Right cardiac atrium (tissue), 5 donors: Measurements from ENCODE around the gene NDRG3. TPM values are rescaled to one million over a fixed set of nuclear protein-coding genes. Genes with fewer than 3 reads are reported as not detected.

Source experiments
- ATAC-seq, 2 donors: fragments of 200-7000 bp; cut with Tn5 transposase; one replicate each; pipeline versions ENCODE4 v1.8.0 to v1.9.1; 2020; ENCODE audit warnings: moderate library complexity in 2 of 2, mild to moderate bottlenecking in 1 of 2
- DNase-seq, 3 donors: peaks; one replicate each; pipeline ENCODE4 v3.0.0-alpha.2; 2020
- H3K27ac ChIP-seq: one replicate; pipeline ENCODE4 v1.5.1; 2013; ENCODE audit warnings: mild to moderate bottlenecking, low read length, control low read depth, moderate library complexity
- H3K27me3 ChIP-seq: one replicate; pipeline ENCODE4 v1.6.1; 2013; ENCODE audit not compliant: control insufficient read depth, insufficient read depth
- H3K4me1 ChIP-seq: one replicate; pipeline ENCODE4 v1.6.1; 2013; ENCODE audit warnings: low read length; ENCODE audit not compliant: control insufficient read depth, insufficient read depth
- H3K4me3 ChIP-seq: one replicate; pipeline ENCODE4 v1.5.1; 2013; ENCODE audit warnings: low read length, control low read depth
- H3K9me3 ChIP-seq: one replicate; pipeline ENCODE4 v1.6.1; 2013; ENCODE audit warnings: low read length; ENCODE audit not compliant: control insufficient read depth
- WGBS: extraction: QIAGEN DNeasy Blood & Tissue Kit; methylation state at CpG from one replicate; pipeline ENCODE4 v1.1.7; 2013; 5-methylcytosine and 5-hydroxymethylcytosine counted together
- intact Hi-C, 4 donors: fragments of 100-400 bp; cut with DNase I; formaldehyde crosslinking; loops; one replicate each; pipeline versions ENCODE4 v1.11.0 to v1.14.0; 2022 to 2023
- polyA plus RNA-seq: library from polyadenylated mRNA; stranded (reverse); fragments of 200-250 nt; gene quantifications from one replicate; pipeline ENCODE4 v1.2.3, GENCODE V29; 2013
- total RNA-seq, 4 donors: library from RNA; stranded (reverse); fragmentation: NEBNext Ultra II Directional; extraction: Animal tissue kit (Norgen Biotek cat#: 25700); gene quantifications; one replicate each; pipeline ENCODE4 v1.2.1, GENCODE V29; 2021
- donor health status: healthy with polysubstance abuse.
- donor health status: DM: no; HTN: yes; CAD: no.
- donor health status: DM: no; HTN: no; CAD: no.
- donor health status: DM: no; HTN: yes; CAD: no; lungs with severe emphysema.
- donor health status: DM: yes; HTN: yes; CAD: no.

NDRG3 gene
- total and polyA plus RNA-seq, 5 donors, result 25.5 to 40.7 (median 31.0) TPM

- WGBS, result 71% methylated on average over 6 of the region's 6 CpGs
- H3K27ac ChIP-seq, result no peak overlapping the region
- H3K4me1 ChIP-seq, result peaks cover 3% of the 10 kb centered on the region
- ATAC-seq (no peak), DNase-seq (no peak)
- H3K4me3 ChIP-seq, result no peak overlapping the region
- no peaks in the 10 kb centered on the region for H3K27me3 ChIP-seq
- no peaks in the 10 kb centered on the region for H3K9me3 ChIP-seq
- intact Hi-C loops, result no loop called here
Observed at GRCh38 chr20:36779656-36780025, 33.8 kb upstream of the NDRG3 start.

GRCh38 chr20:36778831-36779655 lies 33.2 kb upstream of the NDRG3 start:
- Histone ChIP-seq H3K27me3 (no peaks in the 10 kb centered on the region), H3K4me1 (peaks cover 3% of the 10 kb centered on the region), H3K27ac (no peak overlapping the region), H3K4me3 (no peak overlapping the region), H3K9me3 (no peaks in the 10 kb centered on the region)
- DNase-seq, result no peak
- intact Hi-C loops, result no loop called here
- WGBS, result 59% methylated on average over 3 of the region's 3 CpGs
- no peak for ATAC-seq

- WGBS, result 60% methylated on average over 3 of the region's 3 CpGs
- DNase-seq, result no peak
- intact Hi-C loops, result no loop called here
- Histone ChIP-seq H3K9me3 (no peaks in the 10 kb centered on the region), H3K27ac (no peak overlapping the region), H3K4me3 (no peak overlapping the region), H3K4me1 (peaks cover 5% of the 10 kb centered on the region), H3K27me3 (no peaks in the 10 kb centered on the region)
- ATAC-seq, result no peak
Observed at GRCh38 chr20:36777576-36777975, 31.7 kb upstream of the NDRG3 start.

GRCh38 chr20:36777167-36777566 lies 31.3 kb upstream of the NDRG3 start:
- H3K27me3 ChIP-seq, result no peaks in the 10 kb centered on the region
- intact Hi-C loops, result no loop called here
- H3K27ac ChIP-seq, result no peak overlapping the region
- H3K4me1 ChIP-seq, result peaks cover 5% of the 10 kb centered on the region
- no peak overlapping the region for H3K4me3 ChIP-seq
- DNase-seq (no peak), ATAC-seq (no peak)
- WGBS, result 65% methylated on average over 3 of the region's 3 CpGs
- no peaks in the 10 kb centered on the region for H3K9me3 ChIP-seq

GRCh38 chr20:36775826-36776225 lies 29.9 kb upstream of the NDRG3 start:
- Histone ChIP-seq H3K4me1 (peaks cover 5% of the 10 kb centered on the region), H3K27me3 (no peaks in the 10 kb centered on the region), H3K4me3 (no peak overlapping the region), H3K27ac (no peak overlapping the region), H3K9me3 (no peaks in the 10 kb centered on the region)
- intact Hi-C loops, result loop anchor here in 1 of 4 donors (2.0 kb wide), 1 partner anchor 87 kb away; a partner anchor contains a TSS
- no peak for DNase-seq
- ATAC-seq, result no peak
- WGBS, result 84% methylated on average over 3 of the region's 3 CpGs

GRCh38 chr20:36775196-36775595 lies 29.3 kb upstream of the NDRG3 start:
- intact Hi-C loops, result loop anchor here in 1 of 4 donors (2.0 kb wide), 1 partner anchor 88 kb away; a partner anchor contains a TSS
- Histone ChIP-seq H3K27ac (peak overlapping the region; percentile 86), H3K9me3 (no peaks in the 10 kb centered on the region), H3K4me1 (peaks cover 5% of the 10 kb centered on the region), H3K27me3 (no peaks in the 10 kb centered on the region), H3K4me3 (no peak overlapping the region)
- ATAC-seq, result no peak
- WGBS, result 66% methylated on average over 2 of the region's 2 CpGs
- DNase-seq, result no peak

- H3K27me3 ChIP-seq, result no peaks in the 10 kb centered on the region
- peak; percentile 96 for ATAC-seq
- H3K9me3 ChIP-seq, result no peaks in the 10 kb centered on the region
- H3K4me1 ChIP-seq, result peaks cover 5% of the 10 kb centered on the region
- peak within 1 kb of the TSS; percentile 59 for H3K4me3 ChIP-seq
- DNase-seq, result peak; percentile 97 to 100 (median 100)
- under 1% methylated on average over 61 of the region's 61 CpGs for WGBS
- H3K27ac ChIP-seq, result peak within 1 kb of the TSS; percentile 86
- intact Hi-C loops, result loop anchor here in 1 of 4 donors (2.0 kb wide), 1 partner anchor 89 kb away; a partner anchor contains a TSS
Observed at GRCh38 chr20:36773597-36774390, 27.9 kb upstream of the NDRG3 start, which contains the start of gene DSN1. DSN1 (minus strand) TSS chr20:36773763; CDS start chr20:36771458, 2,305 bp downstream.

- WGBS, result under 1% methylated on average over 28 of the region's 28 CpGs
- ATAC-seq, result peak in 1 of 2 donors; percentile 59
- H3K27ac ChIP-seq, result no peak overlapping the region
Observed at GRCh38 chr20:36773107-36773596, 27.3 kb upstream of the NDRG3 start.

GRCh38 chr20:36770680-36771079 lies 24.8 kb upstream of the NDRG3 start:
- H3K4me1 ChIP-seq, result peaks cover 5% of the 10 kb centered on the region
- no peaks in the 10 kb centered on the region for H3K27me3 ChIP-seq
- WGBS, result 69% methylated on average over 7 of the region's 7 CpGs
- no peaks in the 10 kb centered on the region for H3K9me3 ChIP-seq
- DNase-seq (no peak), ATAC-seq (no peak)
- no peak overlapping the region for H3K4me3 ChIP-seq
- H3K27ac ChIP-seq, result no peak overlapping the region
- intact Hi-C loops, result no loop called here

More at GRCh38 chr20:36773107-36773596, 27.3 kb upstream of the NDRG3 start:
- peaks cover 5% of the 10 kb centered on the region for H3K4me1 ChIP-seq
- intact Hi-C loops, result no loop called here
- no peaks in the 10 kb centered on the region for H3K9me3 ChIP-seq
- H3K27me3 ChIP-seq, result no peaks in the 10 kb centered on the region
- no peak for DNase-seq
- H3K4me3 ChIP-seq, result peak overlapping the region; percentile 59

- Histone ChIP-seq H3K4me3 (no peak overlapping the region), H3K4me1 (peaks cover 2% of the 10 kb centered on the region), H3K9me3 (no peaks in the 10 kb centered on the region), H3K27me3 (no peaks in the 10 kb centered on the region), H3K27ac (no peak overlapping the region)
- ATAC-seq (no peak), DNase-seq (no peak)
- intact Hi-C loops, result no loop called here
- 48% methylated on average over 5 of the region's 5 CpGs for WGBS
Observed at GRCh38 chr20:36768768-36769430, 23.0 kb upstream of the NDRG3 start.
